G401.6 (cell line): ENCODE measurements around the gene EXOSC3.
"Not testable (repeated sequence)": the region's sequence is repeated elsewhere in the genome, so short reads cannot be mapped to it uniquely, and the experiment has no call there.

ENCODE experiments used
- FAIRE-seq: peaks from 2 replicates; lab custom pipeline; 2012; peaks lifted over from hg19 to GRCh38; lab: Jason Lieb, UNC

The EXOSC3 gene

GRCh38 chr9:37775216-37775919, 9.5 kb downstream of the EXOSC3 start:
- FAIRE-seq = no peak

- FAIRE-seq = no peak
These were observed 14.9 kb downstream of the EXOSC3 start for GRCh38 chr9:37769995-37770394.

GRCh38 chr9:37769306-37769705, 15.6 kb downstream of the EXOSC3 start:
- no peak for FAIRE-seq

- not testable (repeated sequence) for FAIRE-seq
These were observed 19.6 kb downstream of the EXOSC3 start for GRCh38 chr9:37765263-37765662.

- FAIRE-seq = no peak
These were observed 23.4 kb downstream of the EXOSC3 start for GRCh38 chr9:37761511-37761910.

- FAIRE-seq = no peak
These were observed 24.3 kb downstream of the EXOSC3 start for GRCh38 chr9:37760416-37761161.

GRCh38 chr9:37758747-37759146, 26.1 kb downstream of the EXOSC3 start:
- FAIRE-seq = no peak

- FAIRE-seq = no peak
These were observed 31.2 kb downstream of the EXOSC3 start, which contains the start of gene TRMT10B for GRCh38 chr9:37753489-37754190. Gene TRMT10B, plus strand, starts transcription at chr9:37753805. Its CDS starts 8,127 bp downstream, at chr9:37761932.

GRCh38 chr9:37752642-37753488, 32.0 kb downstream of the EXOSC3 start:
- no peak for FAIRE-seq

- not testable (repeated sequence) for FAIRE-seq
These were observed 32.8 kb downstream of the EXOSC3 start for GRCh38 chr9:37752112-37752511.

GRCh38 chr9:37751704-37752103, 33.2 kb downstream of the EXOSC3 start:
- not testable (repeated sequence) for FAIRE-seq

GRCh38 chr9:37751186-37751585, 33.7 kb downstream of the EXOSC3 start:
- FAIRE-seq = no peak

- FAIRE-seq = no peak
These were observed 35.7 kb downstream of the EXOSC3 start for GRCh38 chr9:37749129-37749528.

GRCh38 chr9:37747271-37747753, 37.6 kb downstream of the EXOSC3 start:
- peak; percentile 94 for FAIRE-seq

GRCh38 chr9:37746448-37747270, 38.2 kb downstream of the EXOSC3 start:
- FAIRE-seq = no peak

GRCh38 chr9:37745970-37746369, 38.9 kb downstream of the EXOSC3 start:
- no peak for FAIRE-seq

GRCh38 chr9:37740631-37741328, 44.1 kb downstream of the EXOSC3 start:
- FAIRE-seq = no peak

GRCh38 chr9:37740128-37740527, 44.7 kb downstream of the EXOSC3 start:
- no peak for FAIRE-seq

GRCh38 chr9:37739222-37739621, 45.6 kb downstream of the EXOSC3 start:
- no peak for FAIRE-seq

GRCh38 chr9:37732952-37733351, 51.9 kb downstream of the EXOSC3 start:
- no peak for FAIRE-seq
